GM19463 (cell line): ENCODE data around the gene PDE11A.

Source experiments
- ATAC-seq: cut with Tn5 transposase; IDR thresholded peaks from one replicate; pipeline ENCODE4 v1.9.1; 2021; ENCODE audit warnings: mild to moderate bottlenecking, moderate library complexity; ENCODE audit not compliant: unreplicated experiment

Gene PDE11A

GRCh38 chr2:177606636-177607035 is 465.9 kb downstream of the PDE11A start:
- no peak for ATAC-seq

GRCh38 chr2:177604271-177605065 is 468.1 kb downstream of the PDE11A start:
- no peak for ATAC-seq

GRCh38 chr2:177603768-177604167 is 468.8 kb downstream of the PDE11A start:
- no peak for ATAC-seq

GRCh38 chr2:177603181-177603580 is 469.4 kb downstream of the PDE11A start:
- no peak for ATAC-seq

GRCh38 chr2:177602611-177603164 is 469.9 kb downstream of the PDE11A start:
- no peak for ATAC-seq

GRCh38 chr2:177600917-177601316 is 471.7 kb downstream of the PDE11A start:
- ATAC-seq = no peak

- ATAC-seq = no peak
These were observed 472.6 kb downstream of the PDE11A start for GRCh38 chr2:177599956-177600355.

DNA sequence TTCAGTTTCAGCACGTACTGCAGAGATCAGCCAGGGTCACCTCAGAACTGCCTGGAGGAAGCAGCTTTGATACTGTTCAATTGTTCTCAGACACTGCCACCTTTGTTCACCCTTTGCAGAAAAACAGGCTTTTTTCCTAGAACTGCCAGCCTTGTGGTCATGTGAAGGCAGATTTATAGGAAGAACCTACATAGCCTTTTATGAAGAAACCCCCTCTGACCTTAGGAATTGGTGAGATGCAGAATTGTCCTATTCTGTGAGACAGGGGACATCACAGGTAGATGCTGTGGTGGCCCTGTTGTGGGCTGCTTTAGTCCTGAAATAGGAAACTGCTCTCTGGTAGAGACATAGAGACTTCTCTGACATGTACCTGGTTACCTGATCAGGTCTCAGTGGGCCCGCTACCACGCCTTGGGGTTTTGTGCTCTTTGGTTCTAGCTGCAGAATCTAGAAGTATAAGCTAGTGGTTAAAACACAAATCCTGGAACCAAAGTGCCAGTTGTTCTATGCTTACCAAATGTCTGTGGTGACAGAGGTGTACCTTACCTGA is 473.4 kb downstream of the PDE11A start:
- ATAC-seq = no peak

DNA sequence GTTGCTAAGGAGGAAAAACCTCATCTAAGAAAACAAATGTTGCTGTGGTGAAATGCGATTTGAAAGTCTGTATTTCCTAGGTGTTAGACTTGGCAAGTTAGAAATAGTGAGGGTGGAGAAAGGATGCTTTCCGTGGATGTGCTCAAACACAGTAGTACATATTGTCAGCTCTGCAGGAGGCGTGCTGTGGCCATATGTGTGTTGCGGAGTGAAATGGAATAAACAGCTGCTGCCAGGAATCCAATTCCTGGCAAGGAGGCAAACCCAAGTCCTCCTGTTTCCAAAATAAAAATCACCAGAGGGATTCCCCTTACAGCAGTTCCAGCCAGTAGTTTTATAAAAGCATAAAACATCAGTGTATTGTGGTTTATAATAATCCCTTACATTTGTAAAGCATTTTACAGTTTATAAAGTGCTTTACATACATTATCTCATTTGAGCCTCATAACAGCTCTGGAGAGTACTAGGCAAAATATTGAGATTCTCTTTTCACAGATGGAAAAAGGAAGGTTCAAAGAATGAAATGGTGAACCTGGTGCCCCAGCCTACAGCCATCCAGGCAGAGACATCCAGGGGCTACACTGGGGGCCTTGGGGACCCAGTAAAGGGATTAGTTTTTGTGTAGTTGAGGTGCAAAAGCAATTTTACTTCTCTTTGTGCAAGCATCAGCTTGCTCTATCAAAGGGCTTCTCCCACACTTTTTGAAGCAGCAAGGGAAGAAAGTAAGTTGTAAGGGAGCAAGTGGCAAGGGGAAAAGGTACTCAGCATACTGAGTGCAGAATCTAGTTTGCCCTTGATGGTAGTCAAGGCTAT is 474.0 kb downstream of the PDE11A start:
- ATAC-seq = no peak

DNA sequence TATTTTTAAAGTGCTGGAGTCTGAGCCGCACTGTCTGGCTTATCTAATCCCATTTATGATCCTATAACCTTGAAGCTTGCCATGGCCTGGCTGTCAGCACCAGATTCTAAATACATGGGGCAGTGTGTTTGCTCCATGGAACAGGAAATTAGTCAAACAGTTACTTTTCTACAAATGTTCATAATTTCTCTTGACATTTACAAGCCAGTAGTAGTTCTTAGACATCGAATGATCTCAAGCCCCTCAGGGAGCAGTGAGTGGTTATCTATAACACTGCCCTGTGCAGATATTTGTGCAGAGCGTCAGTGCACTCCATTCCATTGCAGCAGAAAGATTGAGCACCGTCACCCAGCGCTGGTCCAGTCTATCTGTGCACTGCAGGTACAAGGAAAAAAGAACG is 474.8 kb downstream of the PDE11A start:
- no peak for ATAC-seq

DNA sequence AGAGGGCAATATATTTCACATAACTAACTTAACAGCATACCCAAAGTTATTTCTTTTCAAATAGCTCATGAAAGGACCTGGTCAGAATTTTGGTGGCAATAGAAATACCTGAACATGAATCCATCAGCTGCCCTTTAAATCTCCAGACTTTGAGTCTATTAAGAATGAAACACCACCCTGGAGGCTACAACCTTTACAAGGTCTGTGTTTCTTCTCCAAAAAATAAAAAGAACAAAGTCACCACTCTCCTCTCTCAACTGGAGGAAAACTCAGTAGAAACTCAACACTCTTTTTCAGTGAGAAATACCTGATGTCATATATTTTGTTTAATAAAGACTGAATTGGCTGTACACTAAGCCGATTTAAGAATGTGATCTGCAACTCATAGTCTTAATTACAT is 475.7 kb downstream of the PDE11A start:
- no peak for ATAC-seq

DNA sequence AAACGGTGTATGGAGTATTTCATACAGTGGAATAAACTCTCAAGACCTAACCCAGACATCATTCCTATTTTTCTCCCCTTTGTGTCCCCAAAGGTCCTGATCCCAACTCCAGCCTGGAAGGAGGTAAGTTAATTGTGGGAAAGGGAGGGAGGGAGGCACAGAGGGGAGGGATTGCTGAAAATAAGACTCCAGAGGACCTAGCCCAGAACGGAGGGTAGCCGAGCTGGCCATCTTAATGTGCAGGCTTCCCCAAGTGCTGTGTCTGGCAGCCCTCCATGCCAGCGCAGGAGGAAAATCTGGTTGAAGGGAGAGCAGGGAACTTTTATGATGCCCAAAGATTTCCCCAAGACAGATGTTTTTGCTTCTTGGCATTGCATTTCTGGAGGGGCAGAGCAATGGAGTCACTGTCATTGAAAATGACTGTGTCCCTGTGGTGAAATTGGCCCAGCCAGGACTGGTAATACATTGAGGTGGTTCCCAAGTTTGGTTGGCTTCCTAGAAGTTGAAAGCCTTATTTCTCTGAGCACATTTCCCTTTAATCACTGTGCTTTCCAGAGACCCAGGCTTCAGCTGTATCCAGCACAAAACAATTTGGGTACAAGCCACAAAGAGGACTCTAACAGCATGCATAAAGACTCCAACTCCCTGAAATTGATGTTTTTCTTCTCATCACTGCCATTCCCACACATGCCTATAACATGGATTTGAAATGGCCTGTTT is 477.3 kb downstream of the PDE11A start:
- no peak for ATAC-seq

DNA sequence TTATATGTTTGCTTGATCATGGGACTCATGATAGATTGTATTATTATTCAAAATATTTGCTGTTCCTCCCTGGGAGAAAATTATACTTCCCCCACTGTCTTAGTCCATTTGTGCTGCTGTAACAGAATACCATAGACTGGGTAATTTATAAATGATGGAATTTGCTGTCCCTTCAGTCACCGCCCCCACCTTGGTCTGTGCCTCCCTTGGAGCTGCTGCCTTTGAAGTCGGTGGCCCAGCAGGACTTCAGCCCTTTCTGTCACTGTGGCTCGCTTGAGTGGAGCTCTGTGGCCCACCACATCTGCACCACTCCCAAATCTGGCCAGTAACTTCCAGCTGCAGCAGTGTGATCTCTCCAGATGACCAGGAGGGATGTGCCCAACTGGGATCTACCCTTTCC is 479.2 kb downstream of the PDE11A start:
- no peak for ATAC-seq

DNA sequence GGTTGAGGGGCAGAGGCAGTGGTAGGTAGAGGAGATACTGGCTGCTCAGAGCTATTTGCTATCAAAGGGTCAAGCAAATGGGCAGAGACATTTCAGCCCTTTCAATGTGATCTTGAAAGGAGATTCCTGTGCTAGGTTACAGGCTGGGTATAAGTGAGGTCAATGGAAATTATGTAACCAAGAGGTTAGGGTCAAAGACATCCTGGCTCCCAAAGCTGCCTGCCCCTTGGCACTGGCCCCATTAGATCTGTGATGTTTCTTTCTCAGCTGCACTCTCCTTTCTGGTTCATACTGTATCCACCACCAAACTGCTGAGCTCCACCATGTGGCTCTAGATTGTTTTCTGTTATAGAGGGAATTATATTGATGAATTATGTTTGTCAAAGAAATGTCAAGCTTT is 479.6 kb downstream of the PDE11A start:
- no peak for ATAC-seq

GRCh38 chr2:177592397-177592796 is 480.2 kb downstream of the PDE11A start:
- no peak for ATAC-seq

- ATAC-seq = no peak
These were observed 483.4 kb downstream of the PDE11A start for GRCh38 chr2:177589186-177589585.

GRCh38 chr2:177588671-177589070 is 483.9 kb downstream of the PDE11A start:
- no peak for ATAC-seq

GRCh38 chr2:177587371-177587770 is 485.2 kb downstream of the PDE11A start:
- ATAC-seq = no peak

GRCh38 chr2:177586154-177586553 is 486.4 kb downstream of the PDE11A start:
- no peak for ATAC-seq

GRCh38 chr2:177585234-177585863 is 487.2 kb downstream of the PDE11A start:
- no peak for ATAC-seq
